Muscle of arm (tissue), 12 donors: ENCODE data around the gene GSTO2. TPM values are rescaled to one million over a fixed set of nuclear protein-coding genes. Genes with fewer than 3 reads are reported as not detected.

ENCODE experiments used
- DNase-seq: peaks from one replicate; pipeline ENCODE4 v3.0.0-alpha.2; 2013
- polyA plus RNA-seq, 12 donors: library from polyadenylated mRNA; unstranded; fragments of 120-200 nt; gene quantifications; one replicate each; pipeline ENCODE4 v1.2.1, GENCODE V29; 2013; ENCODE audit not compliant: insufficient read length in 12 of 12

The GSTO2 gene
- polyA plus RNA-seq, 12 donors, result 0.60 to 11.2 (median 0.93) TPM; not detected in 2

GRCh38 chr10:104325436-104326435 lies 56.8 kb downstream of the GSTO2 start:
- no peak for DNase-seq

GRCh38 chr10:104326991-104327610 lies 58.1 kb downstream of the GSTO2 start:
- DNase-seq, result no peak

GRCh38 chr10:104327745-104328645 lies 59.0 kb downstream of the GSTO2 start:
- peak; percentile 83 for DNase-seq

GRCh38 chr10:104328646-104328895 lies 59.6 kb downstream of the GSTO2 start:
- DNase-seq, result no peak

GRCh38 chr10:104328896-104329710 lies 60.1 kb downstream of the GSTO2 start:
- DNase-seq, result no peak

GRCh38 chr10:104329735-104330134 lies 60.8 kb downstream of the GSTO2 start:
- DNase-seq, result no peak

- peak; percentile 91 for DNase-seq
These were observed 61.5 kb downstream of the GSTO2 start for GRCh38 chr10:104330168-104331110.

GRCh38 chr10:104331208-104331838 lies 62.3 kb downstream of the GSTO2 start:
- DNase-seq, result no peak

GRCh38 chr10:104332243-104333031 lies 63.5 kb downstream of the GSTO2 start:
- DNase-seq, result no peak

- DNase-seq, result no peak
These were observed 64.2 kb downstream of the GSTO2 start for GRCh38 chr10:104333032-104333727.

GRCh38 chr10:104333728-104334373 lies 64.9 kb downstream of the GSTO2 start:
- no peak for DNase-seq

GRCh38 chr10:104334561-104334960 lies 65.6 kb downstream of the GSTO2 start:
- DNase-seq, result no peak

GRCh38 chr10:104334965-104335650 lies 66.1 kb downstream of the GSTO2 start:
- no peak for DNase-seq

- DNase-seq, result no peak
These were observed 68.0 kb downstream of the GSTO2 start for GRCh38 chr10:104336821-104337467.

- DNase-seq, result no peak
These were observed 68.6 kb downstream of the GSTO2 start for GRCh38 chr10:104337521-104337984.
